ENCODE results near the gene KCNN2.

GRCh38 chr5:114339108-114339507, 22.8 kb upstream of the KCNN2 start:
- TF ChIP-seq, protein P1, sequence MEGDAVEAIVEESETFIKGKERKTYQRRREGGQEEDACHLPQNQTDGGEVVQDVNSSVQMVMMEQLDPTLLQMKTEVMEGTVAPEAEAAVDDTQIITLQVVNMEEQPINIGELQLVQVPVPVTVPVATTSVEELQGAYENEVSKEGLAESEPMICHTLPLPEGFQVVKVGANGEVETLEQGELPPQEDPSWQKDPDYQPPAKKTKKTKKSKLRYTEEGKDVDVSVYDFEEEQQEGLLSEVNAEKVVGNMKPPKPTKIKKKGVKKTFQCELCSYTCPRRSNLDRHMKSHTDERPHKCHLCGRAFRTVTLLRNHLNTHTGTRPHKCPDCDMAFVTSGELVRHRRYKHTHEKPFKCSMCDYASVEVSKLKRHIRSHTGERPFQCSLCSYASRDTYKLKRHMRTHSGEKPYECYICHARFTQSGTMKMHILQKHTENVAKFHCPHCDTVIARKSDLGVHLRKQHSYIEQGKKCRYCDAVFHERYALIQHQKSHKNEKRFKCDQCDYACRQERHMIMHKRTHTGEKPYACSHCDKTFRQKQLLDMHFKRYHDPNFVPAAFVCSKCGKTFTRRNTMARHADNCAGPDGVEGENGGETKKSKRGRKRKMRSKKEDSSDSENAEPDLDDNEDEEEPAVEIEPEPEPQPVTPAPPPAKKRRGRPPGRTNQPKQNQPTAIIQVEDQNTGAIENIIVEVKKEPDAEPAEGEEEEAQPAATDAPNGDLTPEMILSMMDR (IDR thresholded peaks at IDR 0.05): no peak
- TF ChIP-seq POLR2A (IDR thresholded peaks at IDR 0.05): no peak
- TF ChIP-seq EP300 (IDR thresholded peaks at IDR 0.05): no peak

Data from tibial nerve (tissue), 4 donors.